Central memory CD4-positive, alpha-beta T cell (primary cell): Measurements from ENCODE around the gene BAG5.
A peak's percentile ranks its signal among the peaks of the same experiment; 100 is the strongest.
"Not testable (repeated sequence)": the region's sequence is repeated elsewhere in the genome, so short reads cannot be mapped to it uniquely, and the experiment has no call there.

Experiments used
- DNase-seq: peaks from one replicate; pipeline ENCODE4 v3.0.0; 2022

BAG5 gene

GRCh38 chr14:103533999-103534575, 28.4 kb downstream of the BAG5 start:
- no peak for DNase-seq

GRCh38 chr14:103533137-103533998, 29.1 kb downstream of the BAG5 start:
- DNase-seq: no peak

- DNase-seq: no peak
Observed at GRCh38 chr14:103532216-103533136, 30.0 kb downstream of the BAG5 start.

GRCh38 chr14:103531421-103532215, 30.8 kb downstream of the BAG5 start:
- no peak for DNase-seq

GRCh38 chr14:103530831-103531230, 31.6 kb downstream of the BAG5 start:
- DNase-seq: no peak

GRCh38 chr14:103530390-103530789, 32.1 kb downstream of the BAG5 start:
- no peak for DNase-seq

- no peak for DNase-seq
Observed at GRCh38 chr14:103529383-103530365, 32.8 kb downstream of the BAG5 start.

- DNase-seq: peak; percentile 69
Observed at GRCh38 chr14:103528587-103529382, 33.7 kb downstream of the BAG5 start, which contains the start of gene TRMT61A. Gene TRMT61A, plus strand, starts transcription at chr14:103529196. Its CDS starts 783 bp downstream, at chr14:103529979.

- DNase-seq: no peak
Observed at GRCh38 chr14:103528146-103528586, 34.3 kb downstream of the BAG5 start.

GRCh38 chr14:103527408-103528145, 34.9 kb downstream of the BAG5 start:
- no peak for DNase-seq

- DNase-seq: no peak
Observed at GRCh38 chr14:103526914-103527248, 35.6 kb downstream of the BAG5 start.

GRCh38 chr14:103526247-103526913, 36.1 kb downstream of the BAG5 start:
- DNase-seq: no peak

GRCh38 chr14:103525430-103526246, 36.8 kb downstream of the BAG5 start:
- not testable (repeated sequence) for DNase-seq

GRCh38 chr14:103524002-103524935, 38.2 kb downstream of the BAG5 start:
- no peak for DNase-seq

GRCh38 chr14:103523575-103523954, 38.9 kb downstream of the BAG5 start:
- DNase-seq: no peak

GRCh38 chr14:103522649-103523574, 39.5 kb downstream of the BAG5 start, which contains the start of gene CKB:
Gene CKB, minus strand, starts transcription at chr14:103522830. Its CDS starts 337 bp downstream, at chr14:103522493.
- no peak for DNase-seq
